CD4-positive, alpha-beta T cell treated with Interferon alpha-2 for 1 hour (primary cell): Measurements from ENCODE around the gene RPL10A.

Source experiments
- DNase-seq, 2 donors: peaks; one replicate each; pipeline ENCODE4 v3.0.0-alpha.2; 2020 to 2022

The RPL10A gene

GRCh38 chr6:35493307-35493983 lies 25.2 kb downstream of the RPL10A start:
- DNase-seq = no peak

GRCh38 chr6:35494161-35494563 lies 26.0 kb downstream of the RPL10A start:
- no peak for DNase-seq

GRCh38 chr6:35495258-35496035 lies 27.2 kb downstream of the RPL10A start:
- no peak for DNase-seq

GRCh38 chr6:35496036-35496840 lies 28.0 kb downstream of the RPL10A start:
- DNase-seq = no peak

DNA sequence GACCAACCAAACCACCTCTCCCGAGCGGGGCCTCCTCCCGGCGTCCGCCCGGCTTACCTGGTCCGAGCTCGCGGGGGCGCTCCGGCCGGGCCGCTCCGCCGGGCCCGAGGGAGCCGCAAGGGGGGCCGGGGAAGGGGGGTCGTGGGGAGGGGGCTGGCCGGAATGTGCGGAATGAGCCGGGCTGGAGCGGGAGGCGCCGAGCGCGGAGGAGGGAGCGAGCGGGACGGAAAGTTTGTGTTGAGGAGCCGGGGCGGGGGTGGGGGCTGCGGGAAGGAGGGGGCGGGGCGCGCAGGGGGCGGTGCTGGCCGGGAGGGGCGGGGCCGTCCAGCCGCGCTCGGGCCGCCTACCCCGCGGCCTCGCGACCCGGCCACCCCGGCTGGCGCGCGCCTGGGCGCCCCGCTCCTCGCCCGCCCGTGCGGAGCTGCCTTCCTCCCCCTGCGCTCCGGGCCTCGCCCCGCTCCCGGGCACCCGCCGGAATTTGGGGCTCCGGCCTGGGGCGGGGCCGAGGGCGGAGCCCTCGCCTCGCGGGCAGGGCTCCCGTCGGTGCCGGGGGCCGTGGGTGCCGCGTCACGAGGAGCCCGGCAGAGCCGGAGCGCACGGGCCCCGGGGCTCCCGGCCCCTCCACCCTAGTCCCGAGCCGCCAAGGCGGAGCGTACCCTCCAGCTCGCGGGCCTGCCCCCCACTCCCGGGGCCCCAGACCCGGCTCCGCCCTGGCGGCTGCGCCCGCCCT lies 28.8 kb downstream of the RPL10A start, which contains the start of gene TEAD3:
Gene TEAD3 (minus strand): TSS at position 239 of the 730 bp plus-strand sequence.
- peak; percentile 29 to 66 for DNase-seq

GRCh38 chr6:35497571-35498421 lies 29.6 kb downstream of the RPL10A start:
- peak; percentile 25 to 47 for DNase-seq

GRCh38 chr6:35498422-35499067 lies 30.3 kb downstream of the RPL10A start:
- DNase-seq = no peak

- DNase-seq = no peak
Measured at GRCh38 chr6:35499372-35499771, 31.2 kb downstream of the RPL10A start.

DNA sequence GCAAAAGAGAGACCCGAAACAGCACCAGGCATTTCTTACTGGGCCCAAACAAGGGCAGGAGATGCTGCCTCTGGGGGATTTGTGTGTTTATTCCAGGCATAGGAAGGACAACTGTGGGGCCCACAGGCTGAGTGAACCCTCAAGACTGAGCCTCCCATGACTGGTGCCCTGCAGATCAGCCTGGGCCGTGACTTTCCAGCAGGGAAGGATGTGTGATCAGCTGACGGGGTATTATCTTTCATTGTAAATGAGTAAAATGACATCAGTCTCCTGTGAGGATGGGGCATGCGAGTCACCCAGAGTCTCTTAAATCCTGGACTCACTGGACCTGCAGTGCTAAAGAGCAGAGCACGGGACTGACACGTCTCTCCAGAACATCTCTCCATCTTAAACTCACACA lies 32.6 kb downstream of the RPL10A start:
- no peak for DNase-seq

GRCh38 chr6:35501784-35502183 lies 33.6 kb downstream of the RPL10A start:
- DNase-seq = no peak

DNA sequence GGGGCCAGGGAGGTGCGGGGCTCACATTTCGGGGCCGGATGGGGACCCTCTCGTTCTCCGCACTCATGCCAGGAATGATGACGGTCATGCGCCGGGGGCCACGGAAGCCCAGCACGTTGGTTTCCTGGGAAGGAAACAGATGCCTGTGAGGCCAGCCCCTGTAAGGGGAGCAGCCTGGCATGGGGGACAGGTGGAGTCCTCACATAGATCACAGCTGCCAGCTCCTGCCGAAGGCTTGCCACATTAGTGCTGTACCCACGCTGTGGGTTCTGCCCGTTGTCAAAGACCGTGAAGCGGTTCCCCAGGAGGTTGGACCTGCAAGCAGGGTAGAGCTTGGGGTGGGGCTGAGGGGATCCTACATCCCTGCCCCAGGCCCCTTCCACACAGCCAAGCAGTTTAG lies 35.3 kb downstream of the RPL10A start:
- no peak for DNase-seq

DNA sequence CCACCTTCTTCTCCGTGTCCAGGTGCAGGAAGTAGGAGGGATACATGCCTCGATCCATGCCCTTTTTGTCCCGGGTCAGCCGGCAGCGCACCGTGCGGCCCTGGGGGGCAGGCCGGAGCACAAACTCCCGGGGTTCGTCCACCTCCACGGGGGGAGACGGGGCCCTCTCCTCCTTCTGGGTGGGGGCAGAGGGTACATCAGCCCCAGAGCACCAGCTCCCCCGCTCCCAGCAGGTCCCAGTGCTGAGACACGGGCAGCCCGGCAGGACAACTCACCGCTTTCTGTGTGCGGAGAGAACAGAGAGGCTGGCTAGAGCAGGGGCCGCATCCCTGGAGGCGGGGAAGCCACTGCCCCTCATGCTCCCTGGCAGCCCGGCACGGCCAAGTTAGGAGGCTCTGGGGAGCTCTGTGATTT lies 37.8 kb downstream of the RPL10A start:
- DNase-seq = no peak

- no peak for DNase-seq
Measured at GRCh38 chr6:35506536-35506935, 38.3 kb downstream of the RPL10A start.

- DNase-seq = no peak
Measured at GRCh38 chr6:35507221-35507620, 39.0 kb downstream of the RPL10A start.

- no peak for DNase-seq
Measured at GRCh38 chr6:35508027-35508426, 39.8 kb downstream of the RPL10A start.

DNA sequence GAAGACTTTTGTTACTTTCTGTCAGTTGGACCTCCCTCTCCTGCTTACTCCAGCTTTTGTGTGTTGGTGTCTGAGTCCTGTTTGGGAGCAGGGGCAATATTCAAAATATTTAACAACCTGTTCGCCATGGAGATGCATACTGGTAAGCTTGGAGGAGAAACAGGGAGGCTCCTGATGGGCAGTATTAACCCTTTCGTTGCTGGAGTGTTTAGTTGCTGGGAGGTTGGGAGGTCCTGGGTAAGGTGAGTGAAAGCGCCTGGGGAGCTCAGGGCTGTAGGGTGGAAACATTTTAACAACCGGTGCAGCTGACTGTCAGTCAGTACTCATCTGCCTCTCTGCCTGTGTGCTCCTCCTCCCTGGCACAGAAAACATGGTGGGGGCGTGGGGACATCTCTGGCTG lies 40.3 kb downstream of the RPL10A start:
- DNase-seq = no peak

DNA sequence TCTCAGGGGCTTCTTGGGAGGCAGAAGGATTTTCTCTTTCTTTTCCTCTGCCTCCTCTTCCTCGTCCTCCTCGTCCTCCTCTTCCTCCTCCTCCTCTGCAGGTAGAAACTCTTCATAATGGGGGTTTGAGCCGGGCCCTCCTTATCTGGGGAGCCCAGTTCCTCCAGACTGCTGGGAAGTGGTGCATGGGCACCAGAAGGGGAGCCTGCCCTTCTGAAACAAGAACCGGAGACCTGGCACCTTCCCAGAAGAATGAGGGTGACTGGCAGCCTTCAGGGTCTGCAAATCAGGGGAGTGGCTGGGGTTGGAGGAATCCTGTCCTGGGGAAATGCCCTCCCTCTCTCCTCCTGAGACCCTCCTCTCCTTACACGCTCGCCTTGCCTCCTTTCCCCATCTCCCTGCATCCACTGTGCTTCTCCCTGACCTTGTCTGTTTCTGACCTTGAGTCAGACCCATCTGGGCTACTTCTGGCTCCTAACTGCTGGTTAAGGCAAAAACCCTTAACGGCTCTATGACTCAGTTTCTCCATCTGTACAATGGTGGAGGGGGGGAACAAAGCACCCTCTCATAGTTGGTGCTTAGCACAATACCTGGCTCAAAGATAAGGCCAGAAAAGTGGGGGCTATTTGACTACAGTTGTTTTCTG lies 42.8 kb downstream of the RPL10A start:
- DNase-seq = no peak

GRCh38 chr6:35511562-35511941 lies 43.4 kb downstream of the RPL10A start:
- no peak for DNase-seq

GRCh38 chr6:35512006-35512405 lies 43.8 kb downstream of the RPL10A start:
- no peak for DNase-seq

- no peak for DNase-seq
Measured at GRCh38 chr6:35512740-35513139, 44.5 kb downstream of the RPL10A start, which contains the start of gene TULP1. Gene TULP1, minus strand, starts transcription at chr6:35512896. Its CDS starts 38 bp downstream, at chr6:35512858.

GRCh38 chr6:35514587-35514986 lies 46.4 kb downstream of the RPL10A start:
- DNase-seq = no peak
